HTR-8/SVneo (cell line): ENCODE data around the gene XYLT1.
"Not testable (repeated sequence)": the region's sequence is repeated elsewhere in the genome, so short reads cannot be mapped to it uniquely, and the experiment has no call there.

Experiments used
- DNase-seq: peaks from one replicate; pipeline ENCODE4 v3.0.0; 2011; ENCODE audit warnings: low spot score, mixed read lengths; ENCODE audit not compliant: insufficient read length
- FAIRE-seq: peaks from 2 replicates; lab custom pipeline; 2011; peaks lifted over from hg19 to GRCh38; lab: Jason Lieb, UNC

XYLT1 gene

DNA sequence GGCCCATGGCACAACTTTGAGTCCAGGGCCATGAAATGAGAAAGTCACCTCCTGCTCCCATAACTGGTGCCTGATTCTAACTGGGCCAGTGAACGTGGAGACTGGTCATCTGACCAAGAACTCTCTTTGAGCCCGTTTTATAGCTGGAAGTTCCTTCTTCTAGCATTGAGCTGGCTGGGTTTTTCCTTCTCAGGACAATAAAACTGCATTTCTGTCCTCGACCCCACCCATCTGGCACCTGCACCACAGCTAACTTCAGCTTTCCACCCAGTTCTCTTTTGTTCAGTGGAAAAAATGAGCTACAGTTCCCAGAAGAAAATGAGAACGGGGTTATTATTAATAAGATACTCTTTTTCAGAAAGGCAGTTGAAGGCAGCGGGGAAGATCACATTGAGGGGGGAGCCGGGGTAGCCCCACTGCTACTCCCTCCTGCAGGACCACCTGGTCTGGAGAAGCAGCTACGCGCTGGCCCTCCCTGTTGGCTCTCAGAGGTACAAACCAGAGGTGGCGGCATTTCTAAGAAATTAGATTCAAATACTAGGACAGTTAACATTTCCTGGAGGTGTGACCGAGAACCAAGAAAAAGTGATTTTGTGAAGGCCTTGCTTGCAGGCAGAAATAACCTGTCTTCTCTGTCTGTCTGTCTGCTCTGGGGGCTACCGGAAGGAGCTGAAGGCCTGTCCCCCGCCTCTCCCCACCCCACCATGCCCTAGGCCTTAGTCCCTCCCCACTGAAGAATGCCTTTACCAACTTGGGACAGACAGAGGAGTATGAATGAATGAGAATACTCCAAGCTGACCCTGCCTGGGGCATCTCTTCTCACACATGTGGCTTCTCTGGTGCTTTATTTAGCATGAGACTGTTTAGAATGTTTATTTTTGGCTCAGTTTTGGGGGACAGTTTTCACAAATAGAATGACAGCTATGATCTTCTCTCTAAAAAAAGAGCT is 123.9 kb downstream of the XYLT1 start:
- DNase-seq (no peak), FAIRE-seq (no peak)

DNA sequence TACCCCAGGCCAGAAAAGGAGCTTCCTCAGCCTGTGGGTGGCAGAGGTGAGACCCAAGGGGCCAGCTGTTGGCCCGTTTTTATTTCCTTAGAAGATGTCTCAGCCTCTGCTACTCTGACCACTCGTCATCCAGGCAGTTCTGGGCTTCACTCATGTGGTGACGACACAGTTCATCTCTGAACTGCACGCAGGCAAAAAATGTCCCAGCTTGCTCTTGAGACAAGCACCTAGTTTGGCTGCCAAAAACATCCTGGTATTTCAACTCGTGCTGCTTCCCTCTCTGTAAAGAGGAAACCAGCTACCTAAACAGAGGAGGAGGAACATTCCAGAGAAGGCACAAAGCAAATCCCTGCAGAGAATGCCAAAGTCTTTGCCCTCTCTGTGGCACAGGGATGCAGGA is 125.7 kb downstream of the XYLT1 start:
- DNase-seq (no peak), FAIRE-seq (no peak)

DNA sequence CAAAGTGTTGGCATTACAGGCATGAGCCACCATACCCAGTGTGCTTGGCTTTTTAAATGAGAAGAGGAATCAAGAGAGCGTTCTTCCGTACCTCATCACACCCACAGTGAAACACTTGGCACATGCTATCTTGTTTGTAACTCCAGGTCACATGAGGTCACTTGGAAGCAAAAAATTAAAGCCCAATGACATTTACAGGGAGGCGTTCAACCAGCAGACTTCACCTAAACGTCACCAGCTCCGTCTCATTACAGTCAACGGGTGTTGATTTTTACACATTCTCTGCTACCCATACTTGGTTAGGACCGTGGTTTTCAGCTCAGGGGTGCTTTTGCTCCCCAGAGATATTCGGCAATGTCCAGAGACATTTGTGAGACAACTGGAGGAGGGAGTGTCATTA is 127.0 kb downstream of the XYLT1 start:
- FAIRE-seq: no peak

DNA sequence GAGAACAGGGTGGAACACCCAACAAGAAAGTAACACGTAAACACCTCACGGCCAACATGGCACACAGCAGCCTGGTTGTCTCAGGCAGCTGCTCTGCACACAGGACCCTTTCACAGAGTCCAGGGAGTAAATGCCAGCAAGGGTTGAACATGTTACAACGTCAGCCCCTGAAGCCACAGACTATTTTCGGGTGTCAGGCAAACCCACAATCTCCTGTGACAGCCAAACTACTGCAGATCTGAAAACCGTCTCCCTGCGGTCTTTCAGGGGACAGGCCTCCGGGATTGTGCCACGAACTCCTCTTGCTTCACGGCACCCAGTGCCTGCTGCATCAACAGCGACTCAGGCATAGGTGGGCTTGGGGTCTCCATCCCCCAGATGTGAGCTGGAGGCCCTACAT is 127.7 kb downstream of the XYLT1 start:
- DNase-seq (no peak), FAIRE-seq (no peak)

More for the DNA sequence above, 127.0 kb downstream of the XYLT1 start:
- DNase-seq: no peak

DNA sequence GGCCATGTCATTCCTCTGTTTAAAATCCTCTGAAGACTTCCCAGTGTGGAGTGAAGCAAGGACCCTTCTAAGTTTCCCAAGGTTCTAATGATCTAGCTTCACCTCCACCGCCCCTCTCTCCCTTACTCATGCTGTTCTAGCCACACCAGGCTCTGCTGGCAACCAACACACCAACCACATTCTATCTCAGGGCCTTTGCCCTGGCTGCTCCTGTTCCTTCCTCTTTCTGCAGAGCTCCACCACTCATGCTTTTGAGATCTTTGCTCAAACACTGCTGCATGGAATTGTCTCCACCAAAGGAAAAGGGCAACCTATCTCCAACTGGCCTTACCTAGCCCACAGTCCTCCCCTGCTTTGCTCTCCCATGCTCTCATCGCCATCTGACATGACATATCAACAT is 128.7 kb downstream of the XYLT1 start:
- no peak for DNase-seq
- no peak for FAIRE-seq

DNA sequence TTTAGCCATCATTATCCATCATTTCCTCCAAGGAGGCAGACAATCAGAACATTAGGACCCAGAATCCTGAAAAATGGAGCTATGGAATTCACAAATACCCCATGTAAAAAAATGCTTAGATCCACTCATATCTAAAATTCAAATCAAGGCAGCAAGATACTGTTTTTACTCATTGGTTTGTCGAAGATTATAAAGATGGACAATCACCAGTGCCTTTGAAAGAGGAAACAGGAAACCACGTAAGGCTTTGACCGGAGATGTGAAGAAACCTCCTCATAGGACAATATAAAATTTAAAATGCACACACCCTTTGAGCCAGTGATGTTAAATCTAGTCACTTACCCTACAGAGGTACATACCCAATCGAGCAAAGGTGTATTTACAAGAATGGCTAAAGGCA is 130.0 kb downstream of the XYLT1 start:
- FAIRE-seq (no peak), DNase-seq (no peak)

DNA sequence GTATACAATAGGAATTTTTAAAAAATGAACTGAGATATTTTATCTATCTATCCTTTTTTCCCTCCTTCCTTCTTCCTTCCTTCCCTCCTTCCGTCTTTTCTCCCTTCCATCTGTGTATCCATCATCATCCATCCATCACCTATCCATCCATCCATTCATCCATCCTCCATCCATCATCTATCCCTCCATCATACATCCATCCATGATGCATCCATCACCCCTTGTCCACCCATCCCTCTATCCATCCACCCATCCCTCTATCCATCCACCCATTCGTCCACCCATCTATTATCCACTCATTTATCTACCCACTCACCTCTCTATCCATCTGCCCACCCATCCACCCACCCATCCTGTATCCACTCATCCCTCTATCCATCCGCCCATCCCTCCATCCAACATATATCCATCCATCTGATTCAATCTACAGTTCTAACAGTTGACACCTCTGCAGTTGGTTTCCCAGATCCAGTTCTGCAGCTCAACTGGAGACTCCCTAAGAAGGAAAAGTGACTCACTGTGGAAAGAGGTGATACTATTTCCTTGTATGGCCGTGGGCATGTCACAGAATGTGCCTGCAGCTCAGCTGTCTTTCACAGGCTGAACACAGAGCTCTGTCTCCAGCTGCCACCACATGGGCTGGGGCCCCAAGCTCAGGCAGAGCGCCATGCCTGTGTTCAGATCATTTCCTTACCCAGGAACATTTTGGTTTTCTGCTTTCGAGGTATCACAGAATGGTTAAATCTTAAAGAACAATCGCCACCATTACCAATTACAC is 130.8 kb downstream of the XYLT1 start:
- no peak for FAIRE-seq
- no peak for DNase-seq

DNA sequence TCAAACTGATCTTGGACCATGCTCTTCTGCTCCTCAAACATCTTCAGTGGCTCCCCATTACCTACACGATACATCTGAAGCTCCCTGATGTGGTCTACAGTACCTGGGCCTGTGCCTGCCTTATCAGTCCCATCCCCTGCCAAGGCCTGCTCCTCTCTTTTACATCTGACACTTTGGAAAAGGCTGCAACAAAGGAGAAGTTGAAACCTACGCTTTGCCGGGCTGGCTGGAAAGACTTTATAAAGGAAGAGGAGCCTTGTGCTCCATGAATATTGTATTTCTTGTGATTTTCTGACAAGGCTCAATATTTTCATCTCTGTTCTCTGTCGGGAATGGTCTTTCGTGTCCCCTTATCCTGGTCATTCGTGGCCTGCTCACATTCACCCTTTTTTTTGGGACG is 132.5 kb downstream of the XYLT1 start:
- no peak for FAIRE-seq
- DNase-seq: no peak

DNA sequence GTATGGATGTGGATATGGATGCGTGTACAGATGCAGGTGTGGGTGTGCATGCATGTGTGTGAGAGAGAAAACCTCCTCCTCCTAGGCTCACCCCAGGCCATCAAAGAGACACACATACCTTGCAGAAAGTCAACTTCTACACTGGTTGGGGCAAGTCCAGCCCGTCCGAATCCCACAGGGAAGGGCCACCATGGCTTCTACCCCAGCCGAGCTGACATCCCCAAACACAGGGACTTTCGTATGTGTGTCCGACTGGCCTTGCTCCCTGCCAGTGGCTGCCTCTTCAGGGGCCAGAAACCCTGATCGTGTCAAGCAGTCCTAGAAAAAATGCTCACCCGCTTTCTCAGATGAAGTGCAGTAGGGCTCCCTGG is 134.2 kb downstream of the XYLT1 start:
- no peak for DNase-seq
- FAIRE-seq: no peak

DNA sequence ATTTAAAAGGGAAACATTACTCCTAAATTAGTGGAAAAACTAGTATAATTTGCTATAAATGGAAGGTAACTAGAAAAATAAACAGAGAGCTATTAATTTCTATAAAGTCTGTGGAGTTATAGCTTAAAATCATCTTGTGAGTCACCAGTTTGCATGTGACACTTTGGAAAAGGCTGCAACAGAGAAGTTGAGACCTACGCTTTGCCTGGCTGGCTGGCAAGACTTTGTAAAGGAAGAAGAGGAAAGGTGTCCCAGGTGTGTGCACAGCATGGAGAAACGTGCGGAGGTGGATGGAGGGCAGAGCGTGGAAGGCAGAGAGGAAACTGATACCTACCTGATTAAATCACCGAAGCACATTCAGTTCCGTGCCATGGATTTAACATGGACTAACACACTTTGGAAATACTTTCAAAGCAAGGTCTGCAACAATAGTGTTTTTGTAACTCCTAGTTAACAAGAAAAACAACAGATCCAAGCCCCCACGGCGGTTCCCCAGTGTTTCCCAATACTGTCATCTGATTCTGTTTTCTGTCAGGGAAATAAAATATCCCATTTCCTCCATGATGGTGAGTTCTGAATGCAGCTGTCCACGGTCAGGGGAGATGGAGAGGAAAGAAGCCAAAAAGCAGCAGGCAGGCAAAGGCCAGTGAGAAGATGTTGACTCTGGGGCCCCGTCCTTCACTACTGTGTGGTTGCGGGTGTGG is 134.8 kb downstream of the XYLT1 start:
- no peak for DNase-seq
- FAIRE-seq: no peak

DNA sequence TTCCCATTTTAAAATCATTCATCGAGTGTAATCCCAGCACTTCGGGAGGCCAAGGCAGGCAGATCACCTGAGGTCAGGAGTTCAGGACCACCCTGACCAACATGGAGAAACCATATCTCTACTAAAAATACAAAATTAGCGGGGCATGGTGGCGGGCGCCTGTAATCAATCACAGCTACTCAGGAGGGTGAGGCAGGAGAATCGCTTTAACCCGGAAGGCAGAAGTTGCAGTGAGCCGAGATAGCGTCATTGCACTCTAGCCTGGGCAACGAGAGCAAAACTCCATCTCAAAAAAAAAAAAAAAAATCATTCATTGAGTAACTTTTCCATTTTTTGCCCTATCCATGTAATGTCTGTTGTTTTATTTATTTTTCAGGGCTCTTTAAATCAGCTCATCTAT is 135.4 kb downstream of the XYLT1 start:
- not testable (repeated sequence) for FAIRE-seq, DNase-seq

DNA sequence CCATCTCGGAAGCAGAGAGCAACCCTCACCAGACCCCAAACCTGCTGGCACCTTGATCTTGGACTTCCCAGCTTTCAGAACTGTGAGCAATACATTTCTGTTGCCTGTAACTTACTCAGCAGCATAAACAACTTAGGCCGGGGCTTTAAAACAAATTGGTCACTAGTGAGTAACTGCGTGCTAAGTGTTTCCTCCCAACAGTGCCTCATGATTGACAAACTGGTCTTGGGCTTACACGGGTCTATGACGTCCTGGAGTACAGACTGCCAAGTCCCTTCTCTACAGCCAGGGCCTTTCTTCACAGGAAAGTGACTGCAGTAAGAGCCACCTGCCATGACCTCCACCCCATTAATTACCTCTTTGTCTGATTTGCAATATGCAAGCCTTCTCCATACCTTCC is 136.7 kb downstream of the XYLT1 start:
- DNase-seq (no peak), FAIRE-seq (no peak)

DNA sequence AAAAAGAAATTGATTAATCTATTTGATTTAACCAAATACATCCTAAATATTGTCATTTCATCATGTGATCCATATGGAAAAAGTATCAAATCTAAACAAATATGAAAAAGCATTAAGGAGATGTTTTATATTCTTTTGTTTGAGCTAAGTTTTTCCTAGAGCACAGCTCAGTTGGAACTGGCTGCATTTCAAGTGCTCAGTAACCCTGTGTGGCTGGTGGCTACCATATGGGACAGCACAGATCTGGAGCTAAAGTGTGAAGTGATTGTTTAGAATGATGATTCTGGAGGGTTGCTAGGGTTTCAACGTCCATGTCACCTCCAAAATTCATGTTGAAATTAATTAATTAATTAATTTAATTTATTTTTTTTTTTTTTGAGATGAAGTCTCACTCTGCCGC is 137.5 kb downstream of the XYLT1 start:
- DNase-seq (no peak), FAIRE-seq (no peak)

DNA sequence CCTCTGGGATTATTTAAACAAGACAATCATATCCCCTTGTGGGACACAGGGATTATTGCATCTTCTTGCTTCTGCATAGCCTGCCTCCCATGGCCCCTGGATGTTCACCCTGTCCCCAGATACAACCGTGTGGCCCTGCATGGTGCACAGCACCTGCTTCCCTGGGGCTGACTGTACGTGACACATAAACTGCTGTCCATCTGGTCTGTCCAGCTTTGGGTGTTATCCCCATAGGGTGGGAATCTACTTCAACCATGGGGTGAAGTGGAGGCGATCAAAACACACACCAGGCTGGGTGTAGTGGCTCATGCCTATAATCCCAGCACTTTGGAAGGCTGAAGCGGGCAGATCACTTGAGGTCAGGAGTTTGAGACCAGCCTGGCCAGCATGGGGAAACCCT is 138.8 kb downstream of the XYLT1 start:
- DNase-seq: no peak
- no peak for FAIRE-seq

DNA sequence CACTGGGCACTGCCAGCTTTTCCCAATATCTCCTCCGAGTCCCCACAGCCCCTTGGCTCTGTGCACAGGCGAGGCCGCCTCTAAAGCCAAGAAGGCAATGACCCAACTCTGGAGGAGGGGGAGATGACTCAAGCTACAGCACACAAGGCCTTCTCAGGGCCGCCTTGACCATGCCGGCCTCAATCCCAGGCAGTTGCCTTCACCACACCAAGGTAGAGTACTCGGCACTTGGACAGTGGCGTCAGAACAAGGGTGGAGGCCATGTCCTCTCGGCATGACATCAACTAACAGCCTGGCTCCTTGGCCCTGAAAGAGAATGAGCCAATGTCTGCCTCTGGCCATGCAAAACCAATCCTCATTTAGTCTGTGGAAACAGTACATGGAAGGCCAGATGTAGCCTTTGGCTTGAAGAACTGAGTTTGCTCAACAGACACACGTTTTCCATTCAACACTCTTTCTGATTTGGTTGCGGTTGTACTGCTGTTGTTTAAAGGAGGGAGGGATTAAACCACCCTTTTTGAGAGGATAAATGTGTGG is 139.6 kb downstream of the XYLT1 start:
- FAIRE-seq: no peak

DNA sequence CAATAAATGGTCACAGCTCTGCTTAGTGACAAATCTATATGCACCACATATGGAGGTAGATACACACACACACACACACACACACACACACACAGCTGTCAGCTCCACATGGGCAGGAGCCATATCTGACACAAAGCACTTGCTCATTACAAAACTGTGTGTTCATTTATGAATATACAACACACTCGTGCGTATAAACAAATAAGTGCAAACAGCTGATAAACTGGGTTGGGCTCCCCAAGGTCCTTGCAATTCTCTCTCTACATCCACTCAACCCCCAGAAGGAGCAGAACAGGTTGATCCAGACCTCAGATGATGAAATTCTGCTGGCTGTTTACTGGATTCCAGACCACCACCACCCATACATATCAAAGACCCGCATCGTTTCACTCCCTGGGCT is 140.7 kb downstream of the XYLT1 start:
- DNase-seq: no peak
- no peak for FAIRE-seq

More for the DNA sequence above, 139.6 kb downstream of the XYLT1 start:
- DNase-seq: no peak

DNA sequence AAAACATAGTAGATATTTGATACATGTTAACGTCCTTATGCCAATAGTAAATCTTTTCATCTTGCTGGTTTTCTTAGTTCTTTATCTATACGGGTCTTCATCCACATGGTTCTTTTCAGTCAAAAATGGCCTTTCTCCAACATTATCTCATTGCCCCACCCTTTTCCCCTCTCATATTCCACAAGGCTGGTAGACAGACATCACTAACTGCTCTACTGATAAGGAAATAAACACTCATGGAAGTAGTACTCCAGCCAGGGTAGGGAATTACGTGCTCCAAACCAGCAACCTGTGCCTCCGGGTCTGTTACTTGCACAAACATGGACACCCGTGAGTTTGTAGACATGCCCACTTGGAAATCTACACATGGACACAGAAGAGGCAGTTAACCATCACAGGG is 141.4 kb downstream of the XYLT1 start:
- no peak for FAIRE-seq

DNA sequence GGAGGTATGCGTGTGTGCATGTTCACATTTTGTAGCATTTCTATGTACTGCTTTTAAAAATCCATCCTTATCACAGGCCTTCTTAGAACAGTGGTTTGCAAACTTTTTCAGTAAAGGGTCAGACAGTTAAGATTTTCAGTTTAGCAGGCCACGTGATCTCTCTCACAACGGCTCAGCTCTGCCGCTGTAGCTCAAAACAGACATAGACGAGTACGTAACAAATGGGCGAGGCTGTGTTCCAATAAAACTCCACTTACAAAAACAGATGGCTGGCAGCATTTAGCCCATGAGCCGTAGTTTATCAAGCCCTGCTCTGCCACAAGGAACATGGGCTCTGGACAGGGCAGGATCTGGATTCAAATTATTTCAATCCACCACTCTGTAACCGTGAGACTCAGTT is 141.8 kb downstream of the XYLT1 start:
- FAIRE-seq (no peak), DNase-seq (no peak)

More for the DNA sequence above, 141.4 kb downstream of the XYLT1 start:
- no peak for DNase-seq

DNA sequence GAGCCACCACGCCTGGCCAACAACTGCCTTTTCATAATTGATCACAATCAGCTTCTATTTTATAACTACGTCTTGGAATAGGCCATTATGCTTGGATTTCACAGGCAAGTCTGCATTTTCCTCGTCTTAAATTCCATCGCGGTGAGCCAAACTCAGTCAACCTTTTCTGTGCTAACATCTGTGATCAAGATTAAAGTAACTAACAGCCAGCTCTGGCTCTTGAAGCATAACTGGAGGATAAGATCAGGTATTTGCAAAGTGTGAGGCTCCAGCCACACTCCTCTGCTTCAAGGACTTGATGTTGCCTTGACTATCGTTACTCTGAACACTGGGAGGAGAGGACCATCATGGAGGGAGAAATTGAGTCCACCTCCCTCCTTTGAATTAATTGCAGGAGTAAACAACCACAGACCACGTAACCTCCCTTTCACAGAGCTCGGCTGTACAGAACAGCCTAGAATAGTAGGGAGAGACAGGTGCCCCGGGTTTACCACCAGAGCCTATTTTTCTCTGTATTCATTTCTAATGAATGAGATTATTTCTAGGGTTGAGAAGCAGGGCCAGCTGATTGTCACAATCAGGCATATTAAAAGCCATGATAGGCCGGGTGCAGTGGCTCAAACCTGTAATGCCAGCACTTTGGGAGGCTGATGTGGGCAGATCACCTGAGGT is 143.0 kb downstream of the XYLT1 start:
- DNase-seq (no peak), FAIRE-seq (no peak)
